Measurements from ENCODE around the gene LHFPL3. TPM values are rescaled to one million over a fixed set of nuclear protein-coding genes. Genes with fewer than 3 reads are reported as not detected.

Gene LHFPL3
- total RNA-seq, 1 experiment from 2014 or later = not detected

DNA sequence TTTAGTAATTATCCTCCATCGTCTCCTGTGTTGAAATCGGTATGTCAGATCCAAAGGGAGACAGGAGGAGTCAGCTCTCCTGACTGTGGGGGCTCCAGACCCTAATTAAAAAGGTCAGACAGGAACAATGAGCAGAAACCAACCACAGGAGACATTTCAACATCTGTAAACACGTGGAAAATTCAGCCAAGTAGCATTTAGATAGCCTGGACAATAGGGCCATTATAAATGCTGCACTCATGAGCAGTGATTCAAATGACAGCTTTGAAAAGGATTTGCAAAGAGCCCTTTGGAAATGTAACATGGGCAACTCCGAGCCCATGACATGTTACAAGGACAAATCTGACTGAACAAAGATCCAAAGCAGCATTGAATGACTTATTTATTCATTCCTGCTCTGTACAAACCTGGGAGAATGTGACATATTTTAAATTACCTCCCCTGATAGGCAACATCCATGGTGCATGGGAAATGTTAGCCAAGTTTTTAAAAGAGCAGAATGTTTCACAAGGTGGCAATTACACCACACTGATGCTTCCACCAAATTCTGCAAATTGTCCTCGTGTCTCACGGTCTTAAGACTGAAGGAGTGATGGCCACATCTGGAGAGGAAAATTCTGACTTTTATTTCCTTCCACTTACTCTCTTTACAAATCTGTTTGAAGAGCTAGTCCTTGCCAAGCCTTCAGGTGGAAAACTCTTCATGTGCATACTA lies 572.3 kb downstream of the LHFPL3 start:
- Histone ChIP-seq H3K23me2 (ENCODE audit: insufficient read length, low read depth, low read length, poor library complexity, severe bottlenecking) (no peaks in the 10 kb centered on the region), H3K27me3 (ENCODE audit: insufficient read depth, low read length) (no peaks in the 10 kb centered on the region), H3T11ph (ENCODE audit: low read length) (no peak overlapping the region), H2BK20ac (ENCODE audit: low read depth, low read length, poor library complexity, severe bottlenecking) (no peak overlapping the region), H2AFZ (ENCODE audit: low read length) (no peak overlapping the region), H3K18ac (ENCODE audit: insufficient read length, low read depth, low read length) (no peak overlapping the region), H2BK5ac (ENCODE audit: insufficient read length, low read length) (no peak overlapping the region), H4K5ac (ENCODE audit: insufficient read length, low read depth, low read length) (no peak overlapping the region), H3K9me3 (ENCODE audit: control insufficient read depth, low read depth, low read length) (no peaks in the 10 kb centered on the region), H3K4me2 (ENCODE audit: insufficient read depth, insufficient read length, low read length) (no peak overlapping the region), H3K79me1 (ENCODE audit: insufficient read depth, low read depth, low read length, poor library complexity, severe bottlenecking) (no peaks in the 10 kb centered on the region), H3K4me1 (ENCODE audit: insufficient read depth, low read length) (no peaks in the 10 kb centered on the region), H4K8ac (replicated peaks; ENCODE audit: insufficient read length, low read depth, low read length) (no peak overlapping the region), H2BK15ac (ENCODE audit: low read depth, low read length) (no peak overlapping the region), H2BK12ac (ENCODE audit: insufficient read length, low read depth, low read length) (no peak overlapping the region), H3K23ac (ENCODE audit: insufficient read length, low read depth, low read length) (no peak overlapping the region), H3K14ac (ENCODE audit: insufficient read depth, low read length) (no peak overlapping the region), H2AK5ac (ENCODE audit: insufficient read length, low read length) (no peak overlapping the region), H3K9ac (ENCODE audit: extremely low read depth, insufficient read length, low read length) (no peak overlapping the region), H4K91ac (ENCODE audit: insufficient read length, low read depth, low read length) (no peak overlapping the region), H2BK120ac (ENCODE audit: low read depth, low read length, poor library complexity, severe bottlenecking) (no peak overlapping the region), H3K56ac (ENCODE audit: insufficient read length, low read depth, low read length) (no peak overlapping the region), H4K20me1 (ENCODE audit: control insufficient read depth, insufficient read depth, insufficient read length) (no peaks in the 10 kb centered on the region), H3K79me2 (ENCODE audit: insufficient read depth, low read length) (no peaks in the 10 kb centered on the region), H3K27ac (ENCODE audit: insufficient read length, low read depth, low read length) (no peak overlapping the region), H3K4ac (ENCODE audit: low read depth, low read length) (no peak overlapping the region)
- Mint-ChIP-seq H3K4me1 (no peaks in the 10 kb centered on the region), H3K27ac (no peak overlapping the region), H3K27me3 (ENCODE audit: low read depth) (peaks cover 1% of the 10 kb centered on the region; the same call in 1 of the 2 replicates), H3K4me3 (no peak overlapping the region), H3K9me3 (no peaks in the 10 kb centered on the region), H3K36me3 (ENCODE audit: insufficient read depth in 1 of 3, low read depth in 3 of 3) (no peaks in the 10 kb centered on the region)
- no CpG with 5 or more reads among the region's 6 CpGs for WGBS (ENCODE audit: extremely low coverage, insufficient read length, low lambda C conversion rate)
- no peak for DNase-seq
- TF ChIP-seq, protein P1, sequence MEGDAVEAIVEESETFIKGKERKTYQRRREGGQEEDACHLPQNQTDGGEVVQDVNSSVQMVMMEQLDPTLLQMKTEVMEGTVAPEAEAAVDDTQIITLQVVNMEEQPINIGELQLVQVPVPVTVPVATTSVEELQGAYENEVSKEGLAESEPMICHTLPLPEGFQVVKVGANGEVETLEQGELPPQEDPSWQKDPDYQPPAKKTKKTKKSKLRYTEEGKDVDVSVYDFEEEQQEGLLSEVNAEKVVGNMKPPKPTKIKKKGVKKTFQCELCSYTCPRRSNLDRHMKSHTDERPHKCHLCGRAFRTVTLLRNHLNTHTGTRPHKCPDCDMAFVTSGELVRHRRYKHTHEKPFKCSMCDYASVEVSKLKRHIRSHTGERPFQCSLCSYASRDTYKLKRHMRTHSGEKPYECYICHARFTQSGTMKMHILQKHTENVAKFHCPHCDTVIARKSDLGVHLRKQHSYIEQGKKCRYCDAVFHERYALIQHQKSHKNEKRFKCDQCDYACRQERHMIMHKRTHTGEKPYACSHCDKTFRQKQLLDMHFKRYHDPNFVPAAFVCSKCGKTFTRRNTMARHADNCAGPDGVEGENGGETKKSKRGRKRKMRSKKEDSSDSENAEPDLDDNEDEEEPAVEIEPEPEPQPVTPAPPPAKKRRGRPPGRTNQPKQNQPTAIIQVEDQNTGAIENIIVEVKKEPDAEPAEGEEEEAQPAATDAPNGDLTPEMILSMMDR (conservative IDR thresholded peaks at IDR 0.05) = no peak
